ENCODE data around the gene C16orf54.
"Not testable (repeated sequence)": the region's sequence is repeated elsewhere in the genome, so short reads cannot be mapped to it uniquely, and the experiment has no call there.

The C16orf54 gene

DNA sequence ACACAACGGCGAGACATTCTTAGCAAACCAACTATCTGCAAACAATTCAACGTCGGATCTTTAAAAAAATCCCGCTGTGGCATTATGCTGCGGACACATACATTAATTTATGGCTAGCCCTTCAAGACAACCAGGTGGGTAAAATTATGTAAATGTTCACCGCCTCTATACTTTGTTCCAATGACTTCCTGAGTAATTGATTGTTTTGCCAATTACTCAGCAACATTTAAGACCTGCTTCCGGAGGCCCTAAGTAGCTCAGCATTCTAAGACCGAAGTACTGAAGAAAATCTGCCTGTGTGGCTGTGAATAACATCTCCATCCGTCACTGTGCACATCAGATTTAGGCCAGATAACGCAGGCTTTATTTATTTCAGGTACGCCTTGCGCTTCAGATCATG is 43.5 kb downstream of the C16orf54 start:
- DNase-seq: peak; percentile 41

- DNase-seq: no peak
These were observed 44.6 kb downstream of the C16orf54 start for GRCh38 chr16:29701214-29701555.

DNA sequence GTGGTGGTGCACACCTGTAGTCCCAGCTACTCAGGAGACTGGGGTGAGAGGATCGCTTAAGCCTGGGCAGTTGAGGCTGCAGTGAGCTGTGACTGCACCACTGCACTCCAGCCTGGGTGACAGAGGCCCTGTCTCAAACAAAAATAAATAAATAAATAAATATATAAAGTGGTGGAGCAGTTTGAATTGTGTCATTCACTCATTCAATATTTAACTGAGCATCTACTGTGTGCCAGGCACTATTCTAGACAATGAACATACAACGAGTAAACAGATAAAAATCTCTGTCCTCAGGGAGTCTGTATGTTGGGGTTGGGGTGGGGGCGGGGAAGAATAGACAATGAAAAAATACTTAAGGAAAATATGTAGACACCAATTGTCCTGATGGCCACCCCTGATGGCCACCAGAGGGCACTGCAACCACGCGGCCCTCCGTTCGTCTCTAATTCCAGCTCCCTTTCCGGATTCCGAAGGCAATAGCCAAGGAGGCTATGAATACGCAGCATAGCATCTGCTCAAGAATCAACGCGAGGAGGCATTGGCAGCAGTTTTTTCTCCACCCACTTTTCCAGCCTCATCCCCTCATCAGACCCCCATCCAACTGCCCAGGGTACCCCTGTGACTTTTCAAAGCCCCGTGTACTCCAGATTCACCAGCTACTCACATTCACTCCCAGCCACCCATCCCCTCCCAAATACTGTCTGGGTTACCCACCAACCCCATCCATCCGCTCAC is 45.4 kb downstream of the C16orf54 start:
- DNase-seq: peak; percentile 75

GRCh38 chr16:29699324-29700219 is 46.2 kb downstream of the C16orf54 start:
- DNase-seq: no peak

DNA sequence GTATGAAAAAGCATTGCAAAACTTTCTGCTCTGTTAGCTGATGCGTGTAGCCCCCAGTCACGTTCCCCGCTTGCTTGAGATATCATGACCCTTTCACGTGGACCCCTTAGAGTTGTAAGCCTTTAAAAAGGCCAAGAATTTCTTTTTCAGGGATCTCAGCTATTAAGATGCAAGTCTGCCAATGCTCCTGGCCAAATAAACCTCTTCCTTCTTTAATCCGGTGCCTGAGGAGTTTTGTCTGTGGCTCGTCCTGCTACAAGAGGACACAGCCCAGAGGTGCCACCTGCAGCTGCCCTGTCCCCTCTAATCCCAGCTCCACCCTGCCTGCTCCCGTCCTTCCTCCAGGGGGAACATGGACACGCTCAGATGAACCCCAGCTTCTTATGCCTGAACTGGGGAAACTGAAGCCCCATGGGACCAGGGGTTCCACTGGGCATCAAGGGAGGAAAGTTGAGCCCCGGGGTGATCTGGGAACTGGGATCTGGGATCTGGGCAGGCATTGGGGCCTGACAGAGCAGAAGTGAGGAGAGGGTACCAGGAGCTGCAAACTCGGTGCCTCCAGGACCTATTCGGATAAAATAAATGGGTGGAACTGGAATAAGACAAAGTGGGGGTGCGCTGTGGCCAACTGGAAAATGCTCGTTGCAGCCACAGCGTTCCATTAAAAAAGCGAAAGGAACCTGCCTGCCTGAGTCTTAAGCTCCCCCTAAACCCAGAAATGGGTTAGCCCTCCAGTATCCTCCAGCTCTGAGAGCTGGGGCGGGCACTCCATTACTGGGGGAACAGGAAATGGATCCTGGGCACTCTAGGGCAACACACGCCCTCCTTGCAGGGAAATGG is 47.1 kb downstream of the C16orf54 start:
- no peak for DNase-seq

DNA sequence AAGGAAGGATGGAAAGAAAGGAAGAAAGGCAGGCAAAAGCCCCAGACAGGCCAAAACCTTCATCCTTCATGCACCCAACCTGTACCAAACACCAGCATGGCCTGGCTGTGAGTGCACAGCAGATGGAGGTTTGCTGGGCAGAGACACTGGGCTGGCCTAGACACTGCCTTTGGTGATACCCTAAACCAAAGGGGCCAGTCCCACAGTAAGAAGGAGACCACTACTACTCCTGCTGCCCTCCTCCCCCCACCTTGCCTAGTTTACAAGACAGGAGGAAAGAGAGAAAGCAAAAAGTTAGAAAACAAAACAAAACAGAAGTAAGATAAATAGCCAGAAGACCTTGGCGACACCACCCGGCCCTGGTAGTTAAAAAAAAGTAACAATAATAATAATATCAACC is 47.7 kb downstream of the C16orf54 start:
- DNase-seq: no peak

- DNase-seq: no peak
These were observed 48.4 kb downstream of the C16orf54 start for GRCh38 chr16:29697391-29697790.

DNA sequence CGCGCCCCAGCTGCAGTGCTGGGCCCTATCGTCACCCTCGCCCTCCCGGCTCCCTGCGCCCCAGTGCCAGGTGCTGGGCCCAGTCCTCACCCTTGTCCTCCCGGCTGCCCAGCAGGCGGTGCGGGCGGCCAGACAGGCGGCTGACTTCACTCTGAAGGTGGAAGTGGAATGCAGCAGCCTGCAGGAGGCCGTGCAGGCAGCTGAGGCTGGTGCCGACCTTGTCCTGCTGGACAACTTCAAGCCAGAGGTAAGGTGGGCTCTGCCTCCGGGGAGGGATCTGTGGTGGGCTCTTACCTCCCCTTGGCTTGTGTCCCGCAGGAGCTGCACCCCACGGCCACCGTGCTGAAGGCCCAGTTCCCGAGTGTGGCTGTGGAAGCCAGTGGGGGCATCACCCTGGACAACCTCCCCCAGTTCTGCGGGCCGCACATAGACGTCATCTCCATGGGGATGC is 48.9 kb downstream of the C16orf54 start:
- no peak for DNase-seq

DNA sequence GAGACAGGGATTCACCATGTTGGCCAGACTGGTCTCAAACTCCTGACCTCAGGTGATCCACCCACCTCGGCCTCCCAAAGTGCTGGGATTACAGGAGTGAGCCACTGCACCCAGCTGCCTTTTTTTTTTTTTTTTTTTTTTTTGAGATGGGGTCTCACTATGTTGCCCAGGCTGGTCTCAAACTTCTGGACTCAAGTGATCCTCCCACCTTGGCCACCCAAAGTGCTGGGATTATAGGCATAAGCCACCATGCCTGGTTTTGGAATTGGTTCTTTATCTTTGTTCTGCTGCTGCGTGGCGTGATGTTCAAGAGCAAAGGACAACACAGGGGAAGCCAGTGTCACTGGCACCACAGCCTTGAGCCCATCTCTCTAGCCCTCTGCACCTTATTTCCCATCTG is 50.1 kb downstream of the C16orf54 start:
- not testable (repeated sequence) for DNase-seq

DNA sequence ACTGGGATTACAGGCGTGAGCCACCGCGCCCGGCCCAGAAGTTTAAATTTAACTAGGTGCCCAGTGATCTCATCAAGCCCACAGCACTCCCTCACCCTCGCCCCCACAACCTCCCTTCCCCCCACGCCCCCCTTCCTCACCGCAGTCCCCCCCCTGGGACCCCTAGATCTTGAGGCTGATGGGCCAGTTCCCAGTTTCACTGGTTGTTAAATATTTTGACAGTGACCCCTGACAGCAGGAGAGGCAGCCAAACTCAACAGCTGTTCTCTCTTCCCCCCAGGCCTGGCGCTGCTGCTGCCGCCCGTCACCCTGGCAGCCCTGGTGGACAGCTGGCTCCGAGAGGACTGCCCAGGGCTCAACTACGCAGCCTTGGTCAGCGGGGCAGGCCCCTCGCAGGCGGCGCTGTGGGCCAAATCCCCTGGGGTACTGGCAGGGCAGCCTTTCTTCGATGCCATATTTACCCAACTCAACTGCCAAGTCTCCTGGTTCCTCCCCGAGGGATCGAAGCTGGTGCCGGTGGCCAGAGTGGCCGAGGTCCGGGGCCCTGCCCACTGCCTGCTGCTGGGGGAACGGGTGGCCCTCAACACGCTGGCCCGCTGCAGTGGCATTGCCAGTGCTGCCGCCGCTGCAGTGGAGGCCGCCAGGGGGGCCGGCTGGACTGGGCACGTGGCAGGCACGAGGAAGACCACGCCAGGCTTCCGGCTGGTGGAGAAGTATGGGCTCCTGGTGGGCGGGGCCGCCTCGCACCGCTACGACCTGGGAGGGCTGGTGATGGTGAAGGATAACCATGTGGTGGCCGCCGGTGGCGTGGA is 51.2 kb downstream of the C16orf54 start:
- no peak for DNase-seq

- DNase-seq: not testable (repeated sequence)
These were observed 53.2 kb downstream of the C16orf54 start for GRCh38 chr16:29692606-29693005.
